ENCODE results near the gene KNCN.

Gene KNCN

DNA sequence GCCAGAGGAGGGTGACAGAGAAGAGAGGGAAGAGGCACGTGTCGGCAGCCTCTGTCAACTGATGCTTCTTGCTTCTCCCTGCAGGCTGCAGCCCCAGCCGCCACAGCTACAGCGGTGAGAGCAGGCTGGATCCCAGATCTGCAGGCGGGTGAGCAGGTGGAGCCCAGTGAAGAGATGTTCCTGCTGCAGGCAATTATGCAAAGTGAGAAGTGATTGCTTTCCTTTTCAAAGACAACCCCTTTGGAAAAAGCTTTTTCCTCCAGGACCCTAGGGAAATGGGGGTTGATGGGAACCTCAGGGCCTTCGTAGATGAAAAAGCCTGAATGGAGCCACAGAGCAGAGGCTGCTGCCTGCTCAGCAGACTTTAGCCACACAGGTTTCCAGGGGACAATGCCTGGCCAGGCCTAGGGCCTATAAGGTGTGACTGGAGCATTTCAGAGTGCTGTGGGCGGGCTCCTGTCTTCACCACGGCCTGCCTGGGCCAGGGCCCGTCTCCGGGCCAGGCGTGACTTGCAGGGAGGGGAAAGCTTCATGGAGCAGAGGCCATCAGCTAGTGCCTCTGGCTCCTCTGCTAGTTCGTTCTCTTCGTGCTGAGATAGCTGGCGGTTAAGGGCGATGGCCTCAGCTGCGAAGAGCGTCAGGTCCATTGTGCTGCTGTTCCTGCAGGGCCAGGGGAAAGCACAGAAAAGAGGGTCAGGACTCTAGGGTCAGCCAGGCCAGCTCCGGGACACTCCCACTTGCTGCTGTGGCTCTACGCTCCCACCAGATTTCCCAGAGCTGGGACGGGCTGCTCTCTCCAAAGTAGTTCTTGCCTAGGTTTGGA, 6.9 kb upstream of the KNCN start:
- CTCF ChIA-PET: interaction anchor here (0.5 kb wide), 1 partner anchor 47 kb away, joined by 3 read pairs; no protein-coding TSS in a partner anchor
- DNase-seq (ENCODE audit: extremely low spot score): no peak
- POLR2A ChIA-PET: no interaction called here
- TF ChIP-seq LEF1 (IDR thresholded peaks at IDR 0.05; ENCODE audit: borderline replicate concordance): no peak
- TF ChIP-seq, protein P1, sequence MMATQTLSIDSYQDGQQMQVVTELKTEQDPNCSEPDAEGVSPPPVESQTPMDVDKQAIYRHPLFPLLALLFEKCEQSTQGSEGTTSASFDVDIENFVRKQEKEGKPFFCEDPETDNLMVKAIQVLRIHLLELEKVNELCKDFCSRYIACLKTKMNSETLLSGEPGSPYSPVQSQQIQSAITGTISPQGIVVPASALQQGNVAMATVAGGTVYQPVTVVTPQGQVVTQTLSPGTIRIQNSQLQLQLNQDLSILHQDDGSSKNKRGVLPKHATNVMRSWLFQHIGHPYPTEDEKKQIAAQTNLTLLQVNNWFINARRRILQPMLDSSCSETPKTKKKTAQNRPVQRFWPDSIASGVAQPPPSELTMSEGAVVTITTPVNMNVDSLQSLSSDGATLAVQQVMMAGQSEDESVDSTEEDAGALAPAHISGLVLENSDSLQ (IDR thresholded peaks at IDR 0.05): no peak
- no peak for TF ChIP-seq SP1 (IDR thresholded peaks at IDR 0.05)
- no peak for TF ChIP-seq FOXA1 (IDR thresholded peaks at IDR 0.05)
- no peak for TF ChIP-seq HDGF (IDR thresholded peaks at IDR 0.05; ENCODE audit: borderline replicate concordance)
- no peak for TF ChIP-seq CTBP1 (IDR thresholded peaks at IDR 0.05; ENCODE audit: borderline replicate concordance)
- TF ChIP-seq FOXM1 (IDR thresholded peaks at IDR 0.05; ENCODE audit: borderline replicate concordance): no peak
- no peak for TF ChIP-seq TARDBP (IDR thresholded peaks at IDR 0.05)
- no peak for TF ChIP-seq ELF4 (IDR thresholded peaks at IDR 0.05)

DNA sequence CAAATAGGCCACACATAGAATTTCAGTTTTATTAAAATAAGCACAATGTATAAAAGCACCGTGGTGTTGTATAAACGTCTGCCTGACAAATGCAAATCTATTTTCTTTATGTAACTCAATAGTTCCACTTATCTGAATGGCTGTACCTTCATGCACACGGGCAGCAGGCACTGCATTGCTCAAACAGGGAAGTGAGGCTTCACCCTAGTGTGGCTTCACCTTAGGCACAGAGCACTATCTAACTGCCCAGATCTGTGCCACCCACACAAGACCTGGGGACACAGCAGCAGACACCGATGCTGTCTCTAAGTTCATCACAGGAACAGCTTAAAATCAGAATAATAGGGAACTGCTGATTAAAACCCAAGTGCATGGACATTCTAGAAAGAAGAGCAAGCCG, 6.0 kb upstream of the KNCN start:
- TF ChIP-seq SP1 (IDR thresholded peaks at IDR 0.05): no peak
- TF ChIP-seq LEF1 (IDR thresholded peaks at IDR 0.05; ENCODE audit: borderline replicate concordance): no peak
- no peak for TF ChIP-seq FOXK2 (IDR thresholded peaks at IDR 0.05)
- TF ChIP-seq ARNT (IDR thresholded peaks at IDR 0.05): no peak
- TF ChIP-seq TARDBP (IDR thresholded peaks at IDR 0.05): no peak
- TF ChIP-seq HDGF (IDR thresholded peaks at IDR 0.05; ENCODE audit: borderline replicate concordance): no peak
- TF ChIP-seq, protein P1 (IDR thresholded peaks at IDR 0.05): no peak
- no peak for TF ChIP-seq ZNF384 (IDR thresholded peaks at IDR 0.05)
- TF ChIP-seq NFRKB (IDR thresholded peaks at IDR 0.05): no peak
- TF ChIP-seq ELF4 (IDR thresholded peaks at IDR 0.05): no peak
- no peak for TF ChIP-seq CTBP1 (IDR thresholded peaks at IDR 0.05; ENCODE audit: borderline replicate concordance)
- no peak for TF ChIP-seq FOXA1 (IDR thresholded peaks at IDR 0.05)
- TF ChIP-seq SUZ12 (IDR thresholded peaks at IDR 0.05): no peak
- TF ChIP-seq BHLHE40 (IDR thresholded peaks at IDR 0.05; ENCODE audit: borderline replicate concordance): no peak
- ChIA-PET POLR2A (no interaction called here), CTCF (no interaction called here)
- no peak for DNase-seq (ENCODE audit: extremely low spot score)

DNA sequence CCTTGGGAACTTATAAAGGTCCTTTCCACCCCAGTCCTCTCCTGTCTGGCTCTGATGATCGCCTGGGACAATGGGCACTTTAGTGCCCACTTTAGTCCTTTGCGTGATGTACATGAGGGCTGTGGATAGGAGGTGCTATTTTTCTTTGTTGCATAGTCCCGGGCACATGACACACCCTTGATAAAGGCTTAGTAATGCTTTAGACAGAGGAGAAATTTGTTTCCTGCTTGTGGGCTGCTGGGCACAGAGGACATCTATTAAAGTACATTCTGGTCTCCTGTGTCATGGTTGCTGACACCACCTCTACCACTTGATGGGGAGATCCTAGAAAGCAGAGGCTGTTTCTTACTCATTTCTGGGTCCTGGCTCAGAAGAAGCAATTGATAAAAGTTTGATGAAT, 5.4 kb upstream of the KNCN start:
- DNase-seq (ENCODE audit: extremely low spot score): no peak
- CTCF ChIA-PET: no interaction called here
- POLR2A ChIA-PET: no interaction called here
- TF ChIP-seq, protein P1 (IDR thresholded peaks at IDR 0.05): no peak
- TF ChIP-seq FOXM1 (IDR thresholded peaks at IDR 0.05; ENCODE audit: borderline replicate concordance) (no peak), L3MBTL2 (conservative IDR thresholded peaks at IDR 0.05) (no peak), ELF4 (IDR thresholded peaks at IDR 0.05) (no peak), ARNT (IDR thresholded peaks at IDR 0.05) (no peak), HDGF (IDR thresholded peaks at IDR 0.05; ENCODE audit: borderline replicate concordance) (no peak), CTBP1 (IDR thresholded peaks at IDR 0.05; ENCODE audit: borderline replicate concordance) (no peak), TARDBP (IDR thresholded peaks at IDR 0.05) (no peak), FOXK2 (IDR thresholded peaks at IDR 0.05) (no peak), LEF1 (IDR thresholded peaks at IDR 0.05; ENCODE audit: borderline replicate concordance) (no peak), BHLHE40 (IDR thresholded peaks at IDR 0.05; ENCODE audit: borderline replicate concordance) (no peak), FOXA1 (IDR thresholded peaks at IDR 0.05) (no peak), ZNF384 (IDR thresholded peaks at IDR 0.05) (no peak)

DNA sequence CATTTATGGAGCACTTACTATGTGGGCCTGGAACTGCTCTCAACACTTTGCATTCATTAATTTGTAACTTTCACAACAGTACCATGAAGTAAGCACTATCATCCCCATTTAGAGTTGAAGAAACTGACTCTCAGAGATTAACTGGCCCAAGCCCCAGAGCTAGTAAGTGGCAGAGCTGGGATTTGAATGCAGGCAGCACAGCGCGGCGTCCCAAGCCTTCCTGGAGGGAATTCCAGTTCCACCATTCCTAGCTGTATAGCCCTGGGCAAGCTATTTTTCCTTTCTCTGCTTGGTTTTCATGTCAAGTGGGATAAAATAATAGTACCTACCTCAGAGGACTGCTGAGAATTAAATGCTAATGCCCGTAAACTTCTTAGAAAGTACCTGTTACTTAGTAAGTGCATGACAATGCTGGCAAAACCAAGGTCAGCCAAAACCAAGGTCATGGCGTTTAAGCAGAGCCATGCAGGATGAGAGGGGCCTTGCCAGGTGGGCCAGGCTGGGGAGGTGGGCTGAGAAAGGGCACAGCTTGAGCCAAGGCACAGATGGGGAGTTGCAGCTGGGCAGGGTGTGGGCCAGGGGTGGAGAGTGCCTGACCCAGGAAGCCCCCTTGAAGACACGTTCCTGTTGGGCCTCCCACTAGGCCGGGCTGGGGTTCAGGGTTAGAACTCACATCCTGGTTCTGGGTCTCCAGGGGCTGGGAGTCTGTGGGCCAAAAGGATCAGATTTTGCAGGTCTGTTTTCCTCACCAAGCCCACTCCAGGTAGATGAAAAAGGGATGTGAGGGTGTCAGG, 4.6 kb upstream of the KNCN start:
- DNase-seq (ENCODE audit: extremely low spot score): no peak
- ChIA-PET CTCF (no interaction called here), POLR2A (no interaction called here)
- no peak for TF ChIP-seq L3MBTL2 (conservative IDR thresholded peaks at IDR 0.05)
- no peak for TF ChIP-seq SP1 (IDR thresholded peaks at IDR 0.05)
- no peak for TF ChIP-seq CTBP1 (IDR thresholded peaks at IDR 0.05; ENCODE audit: borderline replicate concordance)
- TF ChIP-seq ARNT (IDR thresholded peaks at IDR 0.05): no peak
- TF ChIP-seq SUZ12 (IDR thresholded peaks at IDR 0.05): no peak
- TF ChIP-seq NFRKB (IDR thresholded peaks at IDR 0.05): no peak
- TF ChIP-seq FOXA1 (IDR thresholded peaks at IDR 0.05): no peak
- no peak for TF ChIP-seq ZNF384 (IDR thresholded peaks at IDR 0.05)
- no peak for TF ChIP-seq LEF1 (IDR thresholded peaks at IDR 0.05; ENCODE audit: borderline replicate concordance)
- no peak for TF ChIP-seq HDGF (IDR thresholded peaks at IDR 0.05; ENCODE audit: borderline replicate concordance)
- TF ChIP-seq FOXK2 (IDR thresholded peaks at IDR 0.05): no peak
- no peak for TF ChIP-seq ELF4 (IDR thresholded peaks at IDR 0.05)
- no peak for TF ChIP-seq TARDBP (IDR thresholded peaks at IDR 0.05)
- TF ChIP-seq FOXM1 (IDR thresholded peaks at IDR 0.05; ENCODE audit: borderline replicate concordance): no peak
- TF ChIP-seq, protein P1 (IDR thresholded peaks at IDR 0.05): no peak
- no peak for TF ChIP-seq BHLHE40 (IDR thresholded peaks at IDR 0.05; ENCODE audit: borderline replicate concordance)

Data from HEK293T (cell line).